ENCODE data around the gene PPP2R2D. TPM values are rescaled to one million over a fixed set of nuclear protein-coding genes. Genes with fewer than 3 reads are reported as not detected.

PPP2R2D gene
- total RNA-seq, 2 experiments from 2014 or later, result 37.4 to 38.5 TPM

- peaks cover 28% of the 10 kb centered on the region for H3K36me3 ChIP-seq (ENCODE audit: insufficient read depth, low read length)
- TF ChIP-seq CTCF (conservative IDR thresholded peaks at IDR 0.05; ENCODE audit: low read length) (no peak), EZH2phosphoT487 (IDR thresholded peaks at IDR 0.05; ENCODE audit: borderline replicate concordance, low read depth, low read length) (no peak)
- DNase-seq (ENCODE audit: low spot score), result no peak
- no peak overlapping the region for H3K27ac ChIP-seq (ENCODE audit: low read depth, low read length, poor library complexity, severe bottlenecking)
- CTCF ChIA-PET (ENCODE audit: unreplicated experiment), result no interaction called here
- POLR2A ChIA-PET, result no interaction called here
- H3K9me3 ChIP-seq (ENCODE audit: low read length), result peaks cover 9% of the 10 kb centered on the region
- H2AFZ ChIP-seq (ENCODE audit: low read length), result no peak overlapping the region
- H3K4me2 ChIP-seq (ENCODE audit: low read length), result no peak overlapping the region
- H3K9me2 ChIP-seq (ENCODE audit: insufficient read depth, low read length), result no peaks in the 10 kb centered on the region
- H3K4me1 ChIP-seq (ENCODE audit: insufficient read depth, low read length, poor library complexity, severe bottlenecking), result no peaks in the 10 kb centered on the region
- no peak overlapping the region for H3K4me3 ChIP-seq (ENCODE audit: low read depth, low read length, poor library complexity, severe bottlenecking)
- intact Hi-C loops (cut with micrococcal nuclease; ENCODE audit: unreplicated experiment), result no loop called here
- H3K79me2 ChIP-seq (ENCODE audit: insufficient read depth, low read depth, low read length), result peaks cover 62% of the 10 kb centered on the region
- H4K20me1 ChIP-seq (ENCODE audit: insufficient read depth, low read length), result peaks cover 10% of the 10 kb centered on the region
- no TSS peak for BruUV-seq (replicated peaks)
Measured at GRCh38 chr10:131920151-131920550, 19.3 kb downstream of the PPP2R2D start.

GRCh38 chr10:131920693-131921092 is 19.9 kb downstream of the PPP2R2D start:
- Histone ChIP-seq H3K27ac (ENCODE audit: low read depth, low read length, poor library complexity, severe bottlenecking) (no peak overlapping the region), H3K79me2 (ENCODE audit: insufficient read depth, low read depth, low read length) (peaks cover 62% of the 10 kb centered on the region)
- no TSS peak for BruUV-seq (replicated peaks)

More at GRCh38 chr10:131920693-131921092, 19.9 kb downstream of the PPP2R2D start:
- CTCF ChIA-PET (ENCODE audit: unreplicated experiment), result no interaction called here
- TF ChIP-seq CTCF (conservative IDR thresholded peaks at IDR 0.05; ENCODE audit: low read length) (no peak), EZH2phosphoT487 (IDR thresholded peaks at IDR 0.05; ENCODE audit: borderline replicate concordance, low read depth, low read length) (no peak)
- intact Hi-C loops (cut with micrococcal nuclease; ENCODE audit: unreplicated experiment), result no loop called here
- Histone ChIP-seq H2AFZ (ENCODE audit: low read length) (no peak overlapping the region), H3K4me2 (ENCODE audit: low read length) (no peak overlapping the region), H3K4me3 (ENCODE audit: low read depth, low read length, poor library complexity, severe bottlenecking) (no peak overlapping the region), H3K9me2 (ENCODE audit: insufficient read depth, low read length) (no peaks in the 10 kb centered on the region), H3K9me3 (ENCODE audit: low read length) (peaks cover 15% of the 10 kb centered on the region), H4K20me1 (ENCODE audit: insufficient read depth, low read length) (peaks cover 5% of the 10 kb centered on the region; the same call in 1 of the 2 replicates), H3K36me3 (ENCODE audit: insufficient read depth, low read length) (peaks cover 34% of the 10 kb centered on the region), H3K4me1 (ENCODE audit: insufficient read depth, low read length, poor library complexity, severe bottlenecking) (no peaks in the 10 kb centered on the region)
- DNase-seq (ENCODE audit: low spot score), result no peak
- POLR2A ChIA-PET, result no interaction called here

Data from OCI-LY7 (cell line).